Renal cortical epithelial cell (primary cell): Measurements from ENCODE around the gene ATP10B. TPM values are rescaled to one million over a fixed set of nuclear protein-coding genes. Genes with fewer than 3 reads are reported as not detected.

Experiments used
- DNase-seq: peaks from one replicate; pipeline ENCODE4 v3.0.0-alpha.2; 2011; ENCODE audit warnings: low read depth
- total RNA-seq: library from RNA; depleted of rRNA; stranded (reverse); fragments of >200 nt; gene quantifications from 2 replicates; pipeline ENCODE4 v1.2.3, GENCODE V29; 2014

ATP10B gene
- total RNA-seq, 1 donor from 2014 or later = 0.10 TPM

DNA sequence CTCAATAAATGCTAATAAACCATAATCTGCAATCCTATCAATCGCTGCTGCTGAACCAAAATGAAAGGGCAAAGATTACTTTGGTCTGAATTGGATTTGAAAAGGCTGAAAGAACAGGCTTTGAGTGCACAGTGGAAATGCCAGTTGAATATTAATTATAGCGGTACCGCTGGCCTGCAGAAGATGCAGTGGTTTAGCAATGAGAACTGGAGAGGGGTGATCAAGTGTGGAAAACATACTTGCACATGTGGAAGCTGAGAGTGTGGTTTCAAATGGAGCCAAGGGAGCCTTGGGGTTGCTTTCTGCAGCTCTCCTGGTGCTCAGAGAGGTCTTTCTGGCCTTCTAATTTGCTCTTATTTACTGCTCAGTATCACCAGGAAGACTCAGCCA is 296.4 kb downstream of the ATP10B start:
- peak; percentile 25 for DNase-seq

DNA sequence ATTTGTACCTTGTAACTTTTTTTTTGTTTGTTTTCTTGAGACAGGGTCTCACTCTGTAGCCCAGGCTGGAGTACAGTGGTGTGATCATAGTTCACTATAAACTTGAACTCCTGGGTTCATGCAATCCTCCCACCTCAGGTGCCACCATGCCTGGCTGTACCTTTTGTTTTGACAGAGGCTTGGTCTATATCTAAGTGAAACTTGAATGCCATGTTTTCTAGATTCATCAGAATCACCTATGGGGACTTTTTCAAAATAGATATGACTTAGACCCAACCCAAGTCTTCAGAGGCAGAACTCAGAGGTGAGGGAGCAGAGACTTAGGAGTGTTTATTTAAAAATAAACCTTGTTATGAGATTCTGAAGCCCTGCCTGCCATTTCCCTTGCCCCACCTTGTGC is 301.9 kb downstream of the ATP10B start:
- DNase-seq = no peak

DNA sequence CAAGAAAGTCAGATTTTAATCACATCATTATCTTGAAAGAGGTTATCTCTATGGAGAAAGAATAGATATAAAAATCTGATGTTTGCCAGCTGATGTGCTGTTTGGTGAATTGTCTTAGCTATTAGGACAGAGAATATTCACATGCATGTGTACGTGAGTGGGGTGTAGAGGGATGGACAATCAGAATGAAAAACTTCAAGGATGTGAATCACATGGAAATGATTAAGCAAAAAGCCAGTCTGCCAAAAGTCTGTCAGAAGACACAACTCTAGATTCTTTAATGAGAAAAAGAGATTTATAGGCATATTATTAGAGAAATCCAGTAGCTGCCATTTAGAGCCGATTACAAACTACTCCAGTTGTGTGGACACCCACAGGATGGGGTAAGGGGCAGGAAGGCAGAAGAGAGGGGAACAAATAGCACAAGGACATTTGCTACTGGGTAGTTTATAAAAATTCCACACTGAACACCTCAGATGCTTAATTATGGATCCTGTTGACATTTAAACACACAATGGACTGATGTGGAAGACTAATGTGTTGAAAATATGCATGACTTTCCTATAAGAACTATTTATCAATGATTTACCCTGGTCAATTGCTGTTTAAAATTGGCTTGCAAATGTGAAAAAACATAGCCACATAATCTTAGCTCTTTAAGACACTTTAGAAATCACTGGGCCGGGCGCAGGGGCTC is 302.9 kb downstream of the ATP10B start:
- DNase-seq = peak; percentile 87

DNA sequence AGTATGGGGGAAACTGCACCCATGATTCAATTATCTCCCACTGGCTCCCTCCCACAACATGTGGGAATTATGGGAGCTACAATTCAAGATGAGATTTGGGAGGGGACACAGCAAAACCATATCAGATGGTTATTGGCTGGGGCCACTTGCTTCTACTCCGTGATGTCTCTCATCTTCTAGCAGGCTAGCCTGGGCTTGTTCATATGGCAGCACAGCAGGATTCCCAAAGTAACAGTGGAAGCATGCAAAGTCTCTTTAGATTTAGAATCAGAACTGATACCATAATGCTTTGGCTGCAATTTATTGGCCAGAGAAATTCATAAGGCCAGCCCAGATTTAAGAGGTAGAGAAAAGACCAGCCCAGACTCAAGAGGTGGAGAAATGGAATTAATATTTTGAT is 304.1 kb downstream of the ATP10B start:
- DNase-seq = no peak

DNA sequence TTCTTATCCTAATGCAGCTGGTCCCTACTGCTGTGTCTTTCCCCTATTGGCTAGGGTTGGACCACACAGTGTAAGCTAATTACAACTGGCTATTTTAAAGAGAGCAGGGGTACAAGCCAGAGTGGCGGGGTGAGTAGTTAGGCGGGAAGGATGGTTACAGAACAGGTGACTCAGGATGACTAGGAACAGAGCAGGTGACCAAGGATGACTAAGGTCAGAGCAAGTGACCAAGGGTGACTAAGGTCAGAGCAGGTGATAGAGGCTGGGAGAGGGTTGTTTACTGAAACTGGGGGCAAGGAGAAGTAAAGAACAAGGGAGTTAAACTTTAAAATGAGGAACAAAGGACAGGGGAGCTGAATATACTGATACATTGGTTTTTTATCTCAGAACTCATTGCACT is 304.9 kb downstream of the ATP10B start:
- no peak for DNase-seq

DNA sequence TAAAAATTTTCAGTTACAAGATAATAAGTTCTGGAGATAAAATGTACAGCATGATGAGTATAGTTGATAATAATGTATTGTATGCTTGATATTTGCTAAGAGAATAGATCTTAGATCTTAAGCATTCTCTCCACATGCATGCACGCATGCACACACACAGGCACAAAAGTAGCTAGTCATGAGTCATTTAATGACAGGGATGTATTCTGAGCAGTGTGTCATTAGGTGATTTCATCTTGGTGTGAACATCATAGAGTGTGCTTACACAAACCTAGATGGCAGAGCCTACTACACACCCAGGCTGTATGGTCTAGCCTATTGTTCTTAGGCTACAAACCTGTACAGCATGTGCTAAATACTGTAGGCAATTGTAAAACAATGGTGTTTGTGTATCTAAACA is 306.2 kb downstream of the ATP10B start:
- DNase-seq = peak; percentile 25

DNA sequence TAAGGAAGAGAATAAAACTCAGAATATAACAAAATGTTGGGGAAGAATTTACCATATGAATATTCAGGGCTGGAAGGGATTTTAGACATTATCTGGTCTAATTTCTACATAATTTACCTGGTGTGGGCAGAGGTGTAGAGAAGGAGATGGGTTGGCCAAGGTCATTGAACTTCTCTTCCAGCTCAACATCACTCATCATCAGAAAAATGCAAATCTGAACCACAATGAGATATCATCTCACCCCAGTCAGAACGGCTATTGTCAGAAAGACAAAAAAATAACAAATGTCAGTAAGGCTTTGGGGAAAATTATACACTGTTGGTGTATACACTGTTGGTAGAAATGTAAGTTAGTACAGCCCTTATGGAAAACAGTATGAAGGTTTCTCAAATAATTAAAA is 308.6 kb downstream of the ATP10B start:
- no peak for DNase-seq

DNA sequence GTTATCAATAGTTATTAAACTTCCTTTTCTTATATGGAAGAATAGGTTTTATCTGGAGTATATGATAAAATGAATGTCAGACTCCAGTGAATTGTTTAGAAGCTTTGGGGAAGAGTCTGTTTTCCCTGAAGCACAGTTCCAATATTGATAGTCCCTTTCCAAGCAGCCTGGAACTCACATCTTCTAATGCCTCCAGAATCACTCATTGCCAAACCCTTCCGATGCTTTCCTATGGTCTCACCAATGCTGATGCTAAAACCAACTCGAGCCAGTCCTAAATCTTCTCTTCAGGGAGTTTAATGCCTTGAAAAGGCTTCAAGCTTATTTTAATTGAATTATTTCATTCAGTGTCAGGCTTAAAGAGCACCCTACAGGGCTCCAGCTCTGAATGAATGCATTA is 309.2 kb downstream of the ATP10B start:
- DNase-seq = no peak

DNA sequence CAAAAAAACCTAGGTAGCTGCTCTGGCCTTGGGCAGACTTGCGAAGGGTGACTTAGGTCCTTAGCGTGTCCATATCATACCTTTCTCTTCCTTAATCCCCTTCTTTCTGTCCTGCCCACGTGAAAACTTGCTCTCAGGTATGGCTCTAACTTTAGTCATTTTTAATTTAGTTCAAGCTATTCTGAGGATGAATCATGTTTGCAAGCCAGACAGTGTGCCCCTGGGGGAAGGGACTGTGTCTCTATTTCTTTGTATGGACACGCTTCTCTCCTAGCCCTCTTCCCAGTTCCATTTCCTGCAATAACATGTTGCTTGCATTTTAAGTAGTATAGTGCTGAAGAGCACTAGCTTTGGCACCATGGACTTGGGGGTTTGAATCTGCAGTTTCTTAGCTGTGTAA is 309.7 kb downstream of the ATP10B start:
- DNase-seq = peak; percentile 53

DNA sequence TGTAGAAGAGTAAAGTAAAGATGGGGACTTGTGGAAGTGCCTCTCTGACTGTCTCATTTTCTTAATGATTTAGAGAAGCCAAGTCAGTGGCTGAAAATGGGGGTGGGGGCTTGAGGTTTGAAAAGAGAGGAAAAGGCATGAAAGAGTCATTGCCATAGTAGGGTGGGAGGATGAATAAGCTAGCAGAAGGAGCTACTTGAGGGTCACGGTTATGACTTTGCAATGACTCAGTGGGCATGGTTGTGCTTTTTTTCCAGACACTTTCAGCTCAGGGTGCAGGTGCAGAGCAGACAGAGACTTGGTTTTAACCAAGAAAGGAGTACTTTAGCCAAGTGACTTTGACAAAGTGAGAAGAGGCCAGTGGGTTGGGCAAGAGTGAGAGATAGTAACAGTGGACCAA is 312.6 kb downstream of the ATP10B start:
- peak; percentile 90 for DNase-seq

DNA sequence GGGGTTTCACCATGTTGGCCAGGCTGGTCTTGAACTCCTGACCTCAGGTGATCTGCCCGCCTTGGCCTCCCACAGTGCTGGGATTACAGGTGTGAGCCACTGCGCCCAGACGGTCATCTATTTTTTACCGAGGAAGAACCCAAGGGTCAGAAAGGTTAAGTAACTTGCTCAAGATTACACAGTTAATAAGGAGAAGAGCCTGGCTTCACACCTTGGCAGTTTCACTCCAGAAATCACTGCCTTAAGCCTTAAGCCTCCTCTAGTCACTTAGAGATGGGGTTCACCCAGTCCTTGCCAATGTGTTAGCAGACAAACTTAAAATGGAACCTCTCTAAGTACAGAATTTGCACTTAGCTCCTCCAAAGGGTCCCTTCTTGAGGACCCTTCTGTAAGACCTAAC is 314.1 kb downstream of the ATP10B start:
- DNase-seq = no peak

DNA sequence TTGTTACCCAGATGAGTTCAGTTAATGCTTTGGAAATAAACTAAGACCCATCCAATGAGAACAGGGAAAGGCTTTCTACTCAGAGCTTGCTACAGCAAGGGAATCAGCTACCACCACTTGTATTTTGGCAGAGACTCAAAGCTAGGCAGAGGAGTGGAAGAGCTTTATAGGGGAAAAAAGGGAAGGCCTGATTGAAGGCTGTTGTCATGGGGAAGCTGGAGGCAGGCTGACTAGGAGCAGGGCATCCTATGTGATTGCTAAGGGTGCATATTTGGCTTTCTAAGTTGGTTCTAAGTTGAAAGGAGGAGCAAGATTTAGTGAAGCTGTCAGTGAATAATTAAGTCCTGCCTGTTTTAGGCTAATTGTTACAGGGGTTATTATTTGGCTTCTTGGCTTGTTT is 314.9 kb downstream of the ATP10B start:
- no peak for DNase-seq

DNA sequence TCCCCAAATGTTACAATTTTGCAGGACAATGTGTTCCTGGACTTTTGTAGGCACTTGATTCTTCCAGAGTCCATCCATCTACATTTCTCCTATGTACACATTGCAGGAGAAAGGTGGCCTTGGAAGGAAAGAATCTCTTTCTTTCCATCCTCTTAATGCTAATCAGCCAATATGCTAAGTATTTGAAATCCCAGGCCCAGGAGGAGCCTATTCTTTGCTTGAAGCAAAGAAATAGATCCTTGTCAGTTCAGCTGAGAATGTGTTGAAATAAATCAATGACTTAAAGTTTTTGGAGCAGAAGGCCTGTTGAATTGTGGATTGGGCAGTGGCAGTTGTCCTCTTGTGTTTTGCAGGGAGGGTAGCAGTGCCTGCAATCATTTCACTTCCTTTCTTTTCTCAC is 317.1 kb downstream of the ATP10B start:
- DNase-seq = no peak

DNA sequence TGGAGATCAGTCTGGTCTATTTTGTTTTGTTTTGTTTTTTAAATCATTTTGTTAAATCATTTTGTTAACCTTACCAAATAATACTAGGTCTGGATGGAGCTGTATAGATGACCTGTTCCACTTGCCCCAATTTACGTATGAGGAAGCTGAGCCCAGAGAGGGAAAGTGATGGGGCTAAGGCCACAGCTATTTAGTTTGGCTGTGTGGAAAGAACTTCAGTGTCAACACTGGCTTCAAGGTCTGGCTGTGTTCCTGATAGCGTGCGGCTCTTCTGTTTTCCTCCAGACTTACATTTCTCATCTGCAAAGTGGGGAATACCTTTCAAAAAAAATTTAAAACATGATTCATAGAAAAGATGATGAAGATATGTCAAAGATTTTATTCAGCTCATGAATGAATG is 317.9 kb downstream of the ATP10B start:
- DNase-seq = no peak

DNA sequence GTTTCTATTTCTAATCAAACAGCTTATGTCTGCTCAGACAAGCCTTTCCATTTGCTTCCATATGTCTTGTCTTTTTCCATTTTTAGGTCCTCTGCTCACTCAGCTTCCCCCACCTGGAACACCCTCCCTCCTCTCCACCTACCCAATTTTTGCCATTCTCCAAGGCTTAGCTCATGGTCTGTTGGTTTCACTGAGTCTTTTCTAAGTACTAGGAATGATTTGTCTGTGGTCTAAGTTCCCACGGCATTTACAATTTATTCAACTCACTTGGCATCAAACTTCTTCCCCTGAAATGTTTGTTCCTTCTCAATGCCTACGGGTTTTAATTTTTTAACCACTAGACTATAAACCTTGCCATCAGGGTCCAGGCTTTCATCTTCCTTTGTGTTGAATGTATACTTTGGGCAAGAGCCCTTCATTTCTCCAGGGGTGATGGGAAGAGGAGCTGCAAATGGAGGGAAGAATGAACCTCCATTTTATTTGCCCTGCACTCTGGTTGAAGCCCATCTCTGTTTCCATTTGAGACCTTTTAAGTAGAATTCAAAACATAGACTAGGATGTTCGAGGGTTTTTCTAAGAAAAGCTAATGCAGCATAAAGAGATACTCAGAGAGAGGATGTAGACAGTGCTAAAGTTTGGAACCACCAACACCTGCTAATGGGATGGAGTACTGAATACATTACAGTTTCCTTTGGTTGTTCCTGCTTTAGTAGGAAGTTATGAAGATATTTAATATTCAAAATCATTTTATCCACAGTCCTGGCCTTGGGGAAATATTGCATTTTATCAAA is 326.3 kb downstream of the ATP10B start:
- peak; percentile 72 for DNase-seq

DNA sequence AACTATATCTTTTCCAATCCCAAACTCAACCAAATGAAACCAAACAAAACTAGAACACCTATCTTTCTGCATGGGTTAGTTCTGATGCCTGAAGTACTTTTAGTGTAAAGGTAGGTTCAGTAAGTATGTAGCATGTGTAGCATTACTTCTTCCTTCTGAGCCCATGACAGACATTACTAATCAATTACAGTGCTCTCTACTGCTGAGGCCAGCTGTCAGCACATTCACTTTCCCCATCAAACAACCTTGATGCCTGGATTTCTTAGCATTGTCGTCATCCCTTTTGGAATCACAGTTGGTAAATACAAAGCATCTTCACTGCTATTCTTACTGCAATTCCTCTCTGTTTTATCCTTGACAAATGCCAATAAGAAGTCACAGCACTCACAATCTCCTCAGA is 327.2 kb downstream of the ATP10B start:
- DNase-seq = no peak

DNA sequence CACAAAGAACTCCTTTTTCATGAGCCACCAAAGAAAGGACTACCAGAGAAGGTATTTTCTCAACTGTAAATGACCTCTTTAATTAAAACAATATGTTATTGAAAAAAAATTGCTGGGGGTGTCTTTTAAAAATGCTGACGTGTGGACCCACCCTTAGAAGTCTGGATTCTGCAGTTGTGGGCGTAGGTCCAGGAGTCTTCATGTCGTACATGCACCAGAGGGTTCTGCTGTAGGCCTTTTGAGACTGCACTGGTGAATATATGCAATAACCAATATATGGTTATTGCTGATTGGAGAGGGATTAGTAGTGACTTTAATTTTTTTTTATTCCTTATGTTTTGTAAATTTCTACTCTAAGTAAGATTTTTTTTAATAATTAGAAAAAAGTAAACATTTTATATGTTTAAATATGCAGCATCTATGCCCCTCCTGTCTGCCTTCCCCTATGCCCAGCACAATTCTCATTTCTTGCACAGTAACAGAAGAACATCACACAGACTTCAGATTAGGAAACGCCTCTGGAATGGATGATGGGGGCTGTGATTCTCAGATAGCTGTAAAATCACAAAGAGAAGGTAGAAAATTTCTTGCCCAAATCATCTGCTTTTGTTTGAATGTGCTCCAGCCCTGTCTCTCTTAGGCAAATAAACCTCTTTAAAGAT is 328.4 kb downstream of the ATP10B start:
- DNase-seq = no peak

DNA sequence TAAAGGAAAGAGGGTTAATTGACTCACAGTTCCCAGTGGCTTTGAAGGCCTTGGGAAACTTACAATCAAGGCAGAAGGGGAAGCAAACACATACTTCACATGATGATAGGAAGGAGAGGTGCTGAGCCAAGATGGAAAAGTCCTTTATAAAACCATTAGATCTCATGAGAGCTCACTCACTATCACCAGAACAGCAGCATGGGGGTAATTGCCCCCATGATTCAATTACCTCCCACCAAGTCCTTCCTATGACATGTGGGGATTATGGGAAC is 330.7 kb downstream of the ATP10B start:
- no peak for DNase-seq

DNA sequence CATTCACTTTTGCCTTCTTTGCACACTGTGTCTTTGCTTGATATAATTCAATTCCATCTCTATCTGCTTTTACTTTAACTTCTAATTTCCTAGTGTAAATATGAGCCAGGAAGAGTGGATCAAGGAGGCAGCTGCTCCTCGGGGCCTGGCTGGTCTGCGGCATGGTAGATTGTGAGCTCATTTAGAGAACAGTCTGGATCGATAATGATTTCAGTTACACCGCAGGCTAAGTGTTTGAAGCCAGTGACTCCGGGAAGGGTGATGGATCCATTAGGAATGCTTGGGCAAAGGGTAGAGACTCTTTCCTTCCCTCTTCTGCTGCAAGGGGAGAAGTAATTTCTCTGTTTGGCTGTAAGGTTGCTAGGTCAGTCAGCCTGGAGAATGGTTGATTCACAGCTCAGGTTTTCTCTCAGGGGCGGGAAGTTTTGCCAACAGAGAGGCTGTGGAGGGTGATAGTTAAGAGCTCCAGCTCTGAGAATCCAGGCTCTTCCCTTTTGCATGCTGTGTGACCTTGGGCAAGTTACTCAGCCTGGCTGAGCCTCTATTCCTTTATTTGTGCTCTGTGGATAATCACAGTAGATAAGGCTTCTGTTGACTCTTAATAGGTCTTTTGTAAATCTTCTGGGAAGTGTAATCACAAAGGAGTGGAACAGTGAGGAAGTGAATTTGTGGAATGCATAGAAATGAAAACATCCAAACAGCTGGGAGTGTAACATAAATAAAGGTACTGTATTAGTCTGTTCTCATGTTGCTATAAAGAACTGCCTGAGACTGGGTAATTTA is 331.2 kb downstream of the ATP10B start:
- peak; percentile 61 for DNase-seq

DNA sequence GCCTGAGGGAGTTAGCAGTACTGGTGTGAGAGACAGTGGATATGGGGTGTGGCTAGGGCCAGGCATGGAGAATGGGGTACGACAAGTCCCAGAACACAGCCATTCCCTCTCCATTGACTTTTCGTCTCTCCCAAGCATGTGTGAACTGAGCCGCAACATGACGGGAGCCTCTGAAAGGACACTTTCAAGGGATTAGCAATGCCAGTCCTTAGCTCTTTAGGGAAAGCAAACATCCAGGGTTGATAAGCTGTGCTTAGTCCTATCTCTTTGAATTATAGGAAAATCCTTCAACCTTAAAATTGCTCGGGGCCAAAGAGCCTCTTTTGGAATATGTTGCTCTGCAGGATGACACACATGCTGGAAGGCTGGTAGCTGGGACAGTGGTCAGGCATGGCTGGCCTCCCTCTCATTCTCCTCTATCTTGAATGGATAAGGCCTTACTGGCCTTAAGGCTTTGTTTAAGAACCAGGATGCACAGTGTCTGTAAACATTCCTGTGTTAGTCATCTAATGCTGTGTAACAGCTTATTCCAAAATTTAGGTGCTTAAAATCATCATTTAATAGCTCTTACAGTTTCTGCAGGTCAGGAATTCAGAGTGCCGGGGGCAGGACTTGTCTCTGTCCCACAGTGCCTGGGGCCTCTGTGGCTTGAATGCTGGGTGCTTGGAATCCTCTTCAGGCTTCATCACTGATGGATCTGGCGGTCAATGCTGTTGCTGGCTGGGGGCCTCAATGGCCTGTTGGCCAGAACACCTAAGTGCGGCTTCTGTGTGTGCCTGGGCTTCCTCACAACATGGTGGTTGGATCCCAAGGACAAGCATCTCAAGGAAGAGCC is 335.1 kb downstream of the ATP10B start:
- no peak for DNase-seq

DNA sequence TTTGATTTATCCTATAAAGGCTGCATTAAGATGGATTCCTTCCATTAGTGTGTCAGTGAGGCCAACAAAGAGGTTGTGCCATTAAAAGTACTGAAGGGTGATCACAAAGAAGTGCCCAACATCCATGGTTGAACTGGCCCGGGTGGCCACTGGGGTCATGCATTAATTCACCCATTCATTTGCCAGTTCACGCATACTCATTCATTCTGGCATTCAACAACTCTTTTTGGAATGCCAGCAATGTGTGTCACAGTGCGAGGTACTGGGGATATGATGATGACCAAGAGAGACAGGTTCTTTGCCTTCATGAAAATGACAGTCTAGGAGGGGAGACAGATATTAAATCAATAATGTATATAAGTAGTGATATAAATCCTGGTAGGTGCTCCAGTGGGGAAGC is 337.1 kb downstream of the ATP10B start:
- no peak for DNase-seq

DNA sequence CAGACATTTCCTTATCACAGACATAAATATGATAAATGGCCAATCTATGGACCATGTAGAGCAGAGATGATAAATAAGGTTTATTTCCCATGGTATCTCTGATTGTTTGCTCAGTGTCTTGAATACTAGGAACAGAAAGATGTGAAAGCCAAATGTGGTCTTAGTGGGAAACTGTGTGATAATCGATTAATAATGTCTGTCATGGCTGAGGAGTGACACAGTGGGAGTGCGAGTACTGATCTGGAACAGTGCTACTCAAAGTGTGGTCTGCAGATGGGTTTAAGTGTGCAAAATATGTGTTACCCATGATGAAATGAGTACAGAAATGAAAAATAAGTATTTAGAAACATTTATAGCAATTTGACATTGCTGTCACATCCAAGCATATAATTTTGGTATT is 337.8 kb downstream of the ATP10B start:
- no peak for DNase-seq
